Smooth muscle cell (in vitro differentiated cells): ENCODE data around the gene SYNGR4. TPM values are rescaled to one million over a fixed set of nuclear protein-coding genes. Genes with fewer than 3 reads are reported as not detected.
A peak's percentile ranks its signal among the peaks of the same experiment; 100 is the strongest.

Source experiments
- DNase-seq: peaks from one replicate; lab custom pipeline; 2025; ENCODE audit not compliant: unreplicated experiment; lab: John Stamatoyannopoulos, UW
- H2AFZ ChIP-seq: fragments of 200-600 bp; sonication (generic); 2 replicates; pipeline ENCODE4 v1.6.0; 2016; ENCODE audit warnings: antibody characterized with exemption, low read depth, mild to moderate bottlenecking
- H3F3A ChIP-seq: fragments of 200-600 bp; sonication (generic); 2 replicates; pipeline ENCODE4 v1.6.0; 2017; ENCODE audit warnings: antibody characterized with exemption, low read depth
- H3K27ac ChIP-seq: fragments of 200-600 bp; sonication (generic); 2 replicates; pipeline ENCODE4 v1.5.1; 2016; ENCODE audit warnings: low read depth, mild to moderate bottlenecking
- H3K27me3 ChIP-seq: fragments of 200-600 bp; sonication (generic); 2 replicates; pipeline ENCODE4 v1.6.1; 2016; ENCODE audit warnings: low read depth, mild to moderate bottlenecking
- H3K36me3 ChIP-seq: fragments of 200-600 bp; sonication (generic); 2 replicates; pipeline ENCODE4 v1.5.1; 2016; ENCODE audit warnings: low read depth
- H3K4me1 ChIP-seq: fragments of 200-600 bp; sonication (generic); 2 replicates; pipeline ENCODE4 v1.5.1; 2016; ENCODE audit warnings: low read depth
- H3K4me2 ChIP-seq: fragments of 200-600 bp; sonication (generic); 2 replicates; pipeline ENCODE4 v1.6.0; 2016; ENCODE audit warnings: mild to moderate bottlenecking
- H3K4me3 ChIP-seq: fragments of 200-600 bp; sonication (generic); 2 replicates; pipeline ENCODE4 v1.5.1; 2016; ENCODE audit warnings: mild to moderate bottlenecking
- H3K79me2 ChIP-seq: fragments of 200-600 bp; sonication (generic); 2 replicates; pipeline ENCODE4 v1.6.0; 2016; ENCODE audit warnings: low read depth, mild to moderate bottlenecking
- H3K9ac ChIP-seq: fragments of 200-600 bp; sonication (generic); 2 replicates; pipeline ENCODE4 v1.6.0; 2016; ENCODE audit warnings: low read depth
- H3K9me3 ChIP-seq: fragments of 200-600 bp; sonication (generic); replicated peaks from 2 replicates; pipeline ENCODE4 v1.5.1; 2016; ENCODE audit warnings: low read depth
- H4K20me1 ChIP-seq: fragments of 200-600 bp; sonication (generic); 2 replicates; pipeline ENCODE4 v1.6.0; 2016; ENCODE audit warnings: low read depth
- WGBS: methylation state at CpG from one replicate; pipeline ENCODE4 v1.1.7; 2016; ENCODE audit warnings: low lambda C conversion rate; 5-methylcytosine and 5-hydroxymethylcytosine counted together
- polyA plus RNA-seq: library from polyadenylated mRNA; unstranded; fragments of >200 nt; fragmentation: Nextera tagmentation; extraction: Ambion mirVana; gene quantifications from 2 replicates; pipeline ENCODE4 v1.2.1, GENCODE V29; 2016
- total RNA-seq: library from RNA; depleted of rRNA; stranded (reverse); fragments of >200 nt; gene quantifications from 2 replicates; pipeline ENCODE4 v1.2.3, GENCODE V29; 2014
- TF ChIP-seq, protein P1 (sequence below): fragments of 200-600 bp; sonication (generic); IDR thresholded peaks from 2 replicates; pipeline ENCODE4 v1.5.1; 2017; ENCODE audit warnings: borderline replicate concordance, mild to moderate bottlenecking, antibody characterized with exemption; ENCODE audit not compliant: insufficient read depth, poor library complexity, severe bottlenecking

SYNGR4 gene
- total and polyA plus RNA-seq, 2 experiments from 2014 or later, result not detected

DNA sequence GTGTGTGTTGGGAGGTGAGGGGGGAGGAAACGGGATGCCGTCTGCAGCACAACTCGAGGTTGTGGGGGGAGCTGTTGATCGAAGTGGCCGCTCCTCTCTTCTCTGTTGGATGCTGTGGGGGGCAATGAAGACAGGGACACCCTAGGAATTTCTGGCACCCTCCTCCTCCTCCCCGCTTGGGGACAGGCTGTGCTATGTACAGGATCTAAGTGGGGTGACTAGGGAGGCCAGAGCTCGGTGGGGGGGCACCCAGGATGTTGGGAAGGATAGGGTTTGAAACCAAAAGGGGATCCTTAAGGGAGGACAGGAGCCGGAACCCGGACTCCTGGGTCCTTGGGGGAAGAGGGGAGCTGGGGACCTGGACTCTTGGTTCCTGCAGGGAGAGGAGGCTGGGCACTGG lies 31.3 kb downstream of the SYNGR4 start:
- peaks cover 30% of the 10 kb centered on the region for H3K4me1 ChIP-seq
- DNase-seq, result no peak
- H3K9me3 ChIP-seq, result no peaks in the 10 kb centered on the region
- H3K27me3 ChIP-seq, result no peaks in the 10 kb centered on the region
- H3K4me3 ChIP-seq, result peak overlapping the region; percentile 69
- H3K27ac ChIP-seq, result no peak overlapping the region
- peaks cover 14% of the 10 kb centered on the region for H3F3A ChIP-seq
- H3K9ac ChIP-seq, result no peak overlapping the region
- no peaks in the 10 kb centered on the region for H3K36me3 ChIP-seq
- peaks cover under 1% of the 10 kb centered on the region for H4K20me1 ChIP-seq
- H3K4me2 ChIP-seq, result peak overlapping the region; percentile 100
- H3K79me2 ChIP-seq, result peaks cover 12% of the 10 kb centered on the region
- no peak overlapping the region for H2AFZ ChIP-seq
- TF ChIP-seq, protein P1, sequence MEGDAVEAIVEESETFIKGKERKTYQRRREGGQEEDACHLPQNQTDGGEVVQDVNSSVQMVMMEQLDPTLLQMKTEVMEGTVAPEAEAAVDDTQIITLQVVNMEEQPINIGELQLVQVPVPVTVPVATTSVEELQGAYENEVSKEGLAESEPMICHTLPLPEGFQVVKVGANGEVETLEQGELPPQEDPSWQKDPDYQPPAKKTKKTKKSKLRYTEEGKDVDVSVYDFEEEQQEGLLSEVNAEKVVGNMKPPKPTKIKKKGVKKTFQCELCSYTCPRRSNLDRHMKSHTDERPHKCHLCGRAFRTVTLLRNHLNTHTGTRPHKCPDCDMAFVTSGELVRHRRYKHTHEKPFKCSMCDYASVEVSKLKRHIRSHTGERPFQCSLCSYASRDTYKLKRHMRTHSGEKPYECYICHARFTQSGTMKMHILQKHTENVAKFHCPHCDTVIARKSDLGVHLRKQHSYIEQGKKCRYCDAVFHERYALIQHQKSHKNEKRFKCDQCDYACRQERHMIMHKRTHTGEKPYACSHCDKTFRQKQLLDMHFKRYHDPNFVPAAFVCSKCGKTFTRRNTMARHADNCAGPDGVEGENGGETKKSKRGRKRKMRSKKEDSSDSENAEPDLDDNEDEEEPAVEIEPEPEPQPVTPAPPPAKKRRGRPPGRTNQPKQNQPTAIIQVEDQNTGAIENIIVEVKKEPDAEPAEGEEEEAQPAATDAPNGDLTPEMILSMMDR, result no peak
- WGBS, result 50% methylated on average over 9 of the region's 9 CpGs

DNA sequence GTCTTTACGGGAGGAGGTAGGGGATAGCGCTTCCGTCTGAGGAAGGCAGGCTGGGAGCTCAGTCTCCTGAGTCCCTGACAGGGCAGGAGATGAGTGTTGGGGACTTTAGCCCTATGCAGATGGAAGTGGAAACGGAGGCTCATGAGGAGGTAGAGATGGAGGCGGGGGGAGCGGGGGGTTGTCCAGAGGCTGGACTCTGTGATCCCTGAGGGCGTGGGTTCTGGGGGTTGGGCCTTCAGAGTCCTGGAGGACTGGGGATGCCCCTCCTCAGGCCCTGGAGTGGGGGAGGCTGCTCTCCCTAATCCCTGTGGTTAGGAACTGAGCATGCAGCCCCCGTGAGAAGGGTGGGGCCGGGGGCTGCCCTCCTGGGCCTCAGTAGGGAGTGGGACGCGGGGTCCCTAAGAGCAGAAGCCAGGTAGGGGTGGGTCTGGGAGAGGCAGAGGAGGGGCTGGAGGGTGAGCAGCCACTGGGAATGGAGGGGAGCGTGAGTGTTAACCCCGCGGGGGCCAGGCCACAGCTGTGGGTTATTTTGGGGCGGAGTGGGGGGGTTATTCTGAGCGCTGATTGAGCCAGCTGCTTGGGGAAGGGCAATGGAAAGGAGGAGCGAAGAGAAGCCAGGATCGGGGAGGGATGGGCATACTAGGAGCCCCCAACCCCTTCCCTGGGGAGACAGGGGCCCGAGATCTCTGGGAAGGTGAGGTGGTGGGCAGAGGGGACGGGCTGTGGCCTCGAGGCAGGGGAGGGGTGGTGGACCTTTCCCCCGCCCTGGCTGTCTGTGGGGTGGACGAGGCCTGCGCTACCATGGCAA lies 32.1 kb downstream of the SYNGR4 start:
- TF ChIP-seq, protein P1, result no peak
- Histone ChIP-seq H3K36me3 (no peaks in the 10 kb centered on the region), H3K4me1 (peaks cover 30% of the 10 kb centered on the region), H3K9me3 (no peaks in the 10 kb centered on the region), H4K20me1 (peaks cover 5% of the 10 kb centered on the region), H3K4me2 (peak overlapping the region; percentile 100), H3K27me3 (no peaks in the 10 kb centered on the region), H3K27ac (peak overlapping the region; percentile 12), H3F3A (peaks cover 14% of the 10 kb centered on the region), H3K9ac (no peak overlapping the region), H2AFZ (no peak overlapping the region), H3K79me2 (peaks cover 4% of the 10 kb centered on the region), H3K4me3 (peak overlapping the region; percentile 69)
- DNase-seq, result no peak
- 52% methylated on average over 21 of the region's 24 CpGs for WGBS

DNA sequence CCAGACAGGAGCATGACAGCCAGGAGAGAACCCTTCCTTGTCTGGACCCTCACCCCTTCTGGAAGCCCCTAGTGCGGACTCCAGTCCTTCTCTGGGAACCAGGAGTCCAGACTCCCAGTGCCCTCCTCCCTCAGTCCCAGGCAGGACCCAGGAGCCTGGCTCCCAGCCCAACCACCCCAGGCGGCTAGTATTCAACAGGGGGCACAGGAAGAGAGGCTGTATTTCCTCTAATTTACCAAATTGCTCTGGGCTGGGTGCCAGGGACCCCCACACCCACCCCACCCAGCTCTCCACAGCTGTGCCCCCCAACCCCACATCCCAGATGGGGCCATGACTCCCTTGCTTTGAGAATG lies 32.6 kb downstream of the SYNGR4 start:
- no peak overlapping the region for H3K4me3 ChIP-seq
- WGBS, result 67% methylated on average over 1 of the region's 2 CpGs
- peaks cover under 1% of the 10 kb centered on the region for H3K79me2 ChIP-seq
- peak overlapping the region; percentile 39 for H3K9ac ChIP-seq
- peaks cover 14% of the 10 kb centered on the region for H3F3A ChIP-seq
- peaks cover 30% of the 10 kb centered on the region for H3K4me1 ChIP-seq
- peak overlapping the region; percentile 12 for H3K27ac ChIP-seq
- no peak overlapping the region for H2AFZ ChIP-seq
- H4K20me1 ChIP-seq, result peaks cover 7% of the 10 kb centered on the region
- TF ChIP-seq, protein P1, result no peak
- no peaks in the 10 kb centered on the region for H3K27me3 ChIP-seq
- DNase-seq, result no peak
- peak overlapping the region; percentile 100 for H3K4me2 ChIP-seq
- H3K9me3 ChIP-seq, result no peaks in the 10 kb centered on the region
- H3K36me3 ChIP-seq, result no peaks in the 10 kb centered on the region
